Nucleus accumbens (tissue), 56 donors: Measurements from ENCODE around the gene ANAPC2.
A peak's percentile ranks its signal among the peaks of the same experiment; 100 is the strongest.

Experiments used
- DNase-seq, 56 donors: peaks; one replicate each; lab custom pipeline; 2025; lab: John Stamatoyannopoulos, UW

The ANAPC2 gene

DNA sequence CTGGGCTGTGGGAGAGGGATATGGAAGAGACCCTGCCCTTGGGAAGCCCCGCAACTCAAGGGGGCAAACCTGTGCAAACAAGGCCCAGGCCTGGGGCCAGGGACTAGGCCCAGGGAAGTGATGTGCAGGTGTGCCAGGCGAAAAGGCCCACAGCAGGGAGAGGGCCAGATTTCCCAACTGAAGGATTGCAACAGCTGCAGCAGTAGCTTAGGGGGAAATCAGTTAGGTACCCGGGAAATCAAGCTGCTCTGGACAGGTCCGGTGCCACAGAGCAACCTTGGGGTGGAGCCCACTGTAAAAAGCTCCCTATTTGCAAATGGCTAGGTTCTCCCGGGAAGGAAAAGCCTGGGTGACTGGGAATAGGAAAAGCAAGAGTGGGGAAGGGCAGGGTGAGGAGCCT lies 39.0 kb downstream of the ANAPC2 start:
- no peak for DNase-seq

GRCh38 chr9:137148661-137149060 lies 39.7 kb downstream of the ANAPC2 start:
- no peak for DNase-seq

DNA sequence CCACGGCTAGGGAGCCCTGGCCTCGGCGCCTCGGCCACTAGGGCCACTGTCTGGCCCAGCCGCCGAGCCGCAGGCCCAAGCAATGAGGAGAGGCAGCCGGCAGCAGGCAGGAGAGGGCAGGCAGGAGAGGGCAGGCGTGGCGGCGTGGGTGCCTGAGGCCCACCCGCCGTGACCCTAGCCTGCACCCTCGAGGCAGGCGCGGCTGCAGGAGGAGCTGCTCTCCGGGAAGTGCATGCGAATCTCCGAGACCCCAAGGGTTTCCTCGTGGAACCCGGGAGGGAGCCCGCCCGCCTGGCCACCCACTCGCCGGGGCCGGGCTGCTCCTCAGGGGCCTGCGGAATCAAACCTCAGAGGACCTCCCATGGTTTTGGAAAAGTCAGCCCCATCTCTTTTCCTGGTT lies 40.1 kb downstream of the ANAPC2 start:
- DNase-seq, result no peak

DNA sequence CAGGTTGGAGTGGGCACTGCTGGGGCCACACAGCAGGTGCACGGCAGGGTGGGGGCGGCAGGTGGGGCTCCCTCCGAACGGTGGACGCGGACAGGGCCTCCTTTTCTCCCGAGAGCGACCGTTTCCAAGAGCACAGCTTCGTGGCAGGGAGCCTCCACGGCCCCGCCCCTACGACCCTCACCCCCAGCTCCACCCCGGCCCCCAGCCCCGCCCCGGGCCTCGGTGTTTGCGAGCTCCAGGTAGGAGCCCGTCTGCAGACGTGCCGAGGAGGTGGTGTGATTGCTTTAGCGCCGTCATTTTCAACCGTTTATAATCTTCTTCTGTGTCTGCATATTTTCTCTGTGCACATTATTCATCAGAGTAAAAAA lies 40.6 kb downstream of the ANAPC2 start:
- DNase-seq, result no peak

DNA sequence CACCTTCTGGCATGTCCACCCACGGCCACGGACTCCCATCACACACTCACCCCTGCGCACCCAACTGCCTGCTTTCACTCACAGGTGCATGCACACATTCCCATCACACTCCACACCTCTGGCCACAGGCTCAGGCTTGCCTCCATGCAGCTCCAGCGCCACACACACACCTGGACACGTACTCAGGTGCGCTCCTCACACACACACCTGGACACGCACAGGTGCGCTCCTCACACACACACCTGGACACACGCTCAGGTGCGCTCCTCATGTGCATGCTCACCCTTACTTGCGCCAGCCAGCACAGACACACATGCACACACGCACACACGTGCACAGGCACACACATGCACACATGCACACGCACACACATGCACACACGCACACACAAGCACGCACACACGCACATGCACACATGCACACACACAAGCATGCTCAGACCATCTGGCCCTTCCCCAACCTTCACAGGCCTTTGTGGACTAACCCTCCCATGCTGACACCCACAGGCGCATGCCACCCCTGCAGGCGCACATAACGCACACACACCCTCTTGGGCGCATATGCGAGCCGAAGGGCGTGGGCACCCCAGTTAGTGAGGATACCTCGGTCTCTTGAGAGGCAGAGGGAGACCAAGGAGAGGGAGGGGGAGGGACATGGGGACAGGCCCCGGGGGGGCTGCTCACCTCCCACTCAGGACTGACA lies 41.1 kb downstream of the ANAPC2 start:
- DNase-seq, result no peak

DNA sequence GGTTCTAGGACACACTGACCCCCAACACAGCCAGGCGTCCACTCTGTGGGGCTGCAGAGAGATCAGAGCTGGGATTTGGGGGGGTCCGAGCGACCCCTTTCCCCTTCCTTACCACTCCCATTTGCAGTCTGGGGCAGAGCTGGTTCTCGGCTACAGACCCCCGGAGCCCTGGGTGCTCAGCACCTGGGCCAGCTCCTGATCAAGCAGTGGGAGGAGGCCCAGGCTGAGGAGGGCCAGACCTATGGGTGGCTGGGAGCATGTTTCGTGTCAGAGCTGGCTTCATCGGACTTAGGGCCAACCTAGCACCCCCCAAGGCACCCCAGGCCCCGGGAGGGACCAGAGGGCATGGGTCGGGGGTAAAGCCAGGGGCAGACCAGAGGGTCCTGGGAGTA lies 41.8 kb downstream of the ANAPC2 start:
- DNase-seq, result no peak

DNA sequence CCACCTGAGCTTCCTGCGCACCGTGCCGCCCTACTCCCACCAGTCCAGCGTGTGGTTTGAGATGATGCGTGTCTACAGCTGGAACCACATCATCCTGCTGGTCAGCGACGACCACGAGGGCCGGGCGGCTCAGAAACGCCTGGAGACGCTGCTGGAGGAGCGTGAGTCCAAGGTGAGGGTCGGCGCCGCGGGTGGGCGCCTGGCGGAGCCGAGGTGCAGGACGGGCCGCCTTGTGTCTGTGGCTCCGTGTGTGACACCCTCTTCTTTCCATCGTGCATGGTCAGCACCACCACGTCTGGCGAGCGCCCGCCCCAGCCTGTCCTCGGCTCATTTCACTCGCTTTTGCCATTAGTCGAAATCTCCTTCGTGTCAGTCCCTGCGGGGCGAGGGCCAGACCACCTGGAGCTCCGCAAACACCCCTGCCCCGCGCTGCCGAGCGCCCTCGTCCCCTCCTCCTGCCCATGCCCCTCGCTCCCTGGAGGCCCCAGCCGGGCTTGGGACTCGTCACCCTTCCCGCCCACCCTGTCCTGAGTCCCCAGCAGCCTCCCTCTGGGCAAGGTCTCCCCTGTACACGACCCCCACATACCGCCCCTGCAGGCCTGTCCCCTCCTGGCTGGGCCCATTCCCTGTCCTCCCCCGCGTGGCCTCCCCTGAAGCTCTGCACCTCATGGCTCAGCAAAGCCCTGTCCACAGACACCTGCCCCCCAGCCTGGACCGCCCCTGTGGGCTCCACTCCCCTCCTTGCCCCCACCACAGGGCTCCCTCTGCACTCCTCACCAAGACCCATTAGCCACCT lies 42.4 kb downstream of the ANAPC2 start:
- no peak for DNase-seq

DNA sequence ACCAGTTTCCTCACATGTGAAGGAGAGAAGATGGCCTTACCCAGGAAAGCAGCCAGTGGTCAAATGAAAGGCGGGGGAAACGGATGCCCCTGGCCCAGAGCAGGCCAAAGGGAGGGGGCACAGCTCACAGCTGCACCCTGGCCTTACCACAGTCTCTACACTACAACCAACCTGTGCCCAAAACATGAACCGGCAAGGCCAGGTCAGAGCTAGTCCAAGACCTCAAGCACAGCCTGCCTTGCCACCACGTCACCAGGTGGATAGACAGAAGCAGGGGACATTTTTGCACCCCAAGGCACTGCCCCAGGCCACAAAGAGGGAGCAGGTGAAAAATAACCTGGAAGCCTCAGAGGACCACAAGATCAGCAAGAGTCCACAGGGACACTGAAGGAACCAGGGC lies 44.9 kb downstream of the ANAPC2 start:
- DNase-seq, result no peak

- DNase-seq, result peak in 1 of 56 donors; percentile 32
These were observed 46.1 kb downstream of the ANAPC2 start for GRCh38 chr9:137141976-137142936.

DNA sequence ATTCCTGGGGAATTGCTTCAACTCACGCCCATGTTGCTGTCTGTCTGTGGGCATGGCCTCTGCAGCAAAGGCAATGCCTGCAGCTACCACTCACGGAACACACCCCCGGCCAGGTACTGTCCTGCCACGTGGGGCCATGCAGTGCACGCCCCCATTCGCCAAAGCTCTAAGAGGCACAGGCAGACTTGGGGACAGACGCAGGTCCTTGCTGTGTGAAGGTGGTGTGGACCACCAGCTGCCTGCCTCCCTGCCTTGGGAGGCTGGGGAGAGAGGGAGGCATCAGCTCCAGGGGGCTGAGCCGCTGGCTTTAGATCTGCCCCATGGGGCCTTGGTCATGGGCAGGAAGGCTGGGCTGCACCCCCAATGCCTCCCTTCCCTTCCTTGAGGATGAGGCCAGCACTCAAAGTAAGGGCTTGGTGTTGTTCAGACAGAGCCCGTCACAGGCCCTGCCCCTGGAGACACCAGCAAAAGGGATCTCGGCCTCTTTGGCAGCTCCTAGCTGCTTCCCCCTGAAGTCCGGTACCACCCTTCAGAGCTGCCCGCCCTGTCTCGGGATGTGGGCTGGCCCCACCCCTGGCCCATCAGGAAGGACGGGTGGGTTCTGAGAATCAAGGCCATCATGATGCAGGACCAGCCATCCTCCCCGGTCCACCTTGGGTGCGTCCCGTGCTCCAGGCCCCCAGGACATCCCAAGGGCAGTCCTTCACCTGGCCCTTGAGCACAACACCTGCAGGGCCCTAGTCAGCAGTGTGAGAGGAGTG lies 47.1 kb downstream of the ANAPC2 start:
- no peak for DNase-seq

DNA sequence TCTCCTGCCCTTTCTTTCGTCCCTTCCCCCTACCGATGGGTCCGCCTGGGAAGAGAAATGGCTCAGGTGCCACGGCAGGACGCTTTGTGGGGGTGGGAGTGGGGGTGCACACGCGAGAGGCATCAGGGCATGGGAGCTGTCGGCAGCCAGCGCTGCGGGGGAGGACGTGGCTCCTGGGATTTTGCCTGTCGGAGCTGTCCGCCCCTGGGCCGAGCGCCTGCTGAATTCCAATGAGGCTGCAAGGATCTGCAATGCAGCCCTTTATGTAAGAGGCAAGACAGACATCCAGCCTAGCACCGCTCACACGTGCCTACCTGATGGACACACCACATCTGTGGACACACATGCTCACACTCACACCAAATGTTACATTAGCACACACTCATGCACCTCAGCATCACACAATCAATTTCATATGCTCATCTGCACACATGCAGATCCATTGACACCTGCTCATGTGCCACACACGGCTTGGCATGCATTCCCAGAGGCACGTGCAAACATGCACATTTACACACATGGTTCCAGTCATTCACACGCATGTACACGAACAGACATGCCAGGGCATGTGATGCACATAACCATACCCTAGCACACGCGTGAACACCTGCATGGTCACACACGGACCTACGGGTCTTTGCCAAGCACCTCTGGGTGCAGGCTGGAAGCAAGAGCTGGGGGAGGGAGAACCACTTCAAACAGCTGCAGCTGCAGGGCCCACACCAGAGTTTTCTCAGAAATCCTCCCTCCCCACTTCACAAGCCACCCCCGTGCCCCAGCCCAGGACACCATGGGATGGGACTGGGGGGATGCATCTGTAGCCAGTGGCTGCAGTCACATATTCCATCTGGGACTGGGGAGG lies 48.0 kb downstream of the ANAPC2 start:
- peak in 34 of 56 donors; percentile 15 to 82 (median 42) for DNase-seq

DNA sequence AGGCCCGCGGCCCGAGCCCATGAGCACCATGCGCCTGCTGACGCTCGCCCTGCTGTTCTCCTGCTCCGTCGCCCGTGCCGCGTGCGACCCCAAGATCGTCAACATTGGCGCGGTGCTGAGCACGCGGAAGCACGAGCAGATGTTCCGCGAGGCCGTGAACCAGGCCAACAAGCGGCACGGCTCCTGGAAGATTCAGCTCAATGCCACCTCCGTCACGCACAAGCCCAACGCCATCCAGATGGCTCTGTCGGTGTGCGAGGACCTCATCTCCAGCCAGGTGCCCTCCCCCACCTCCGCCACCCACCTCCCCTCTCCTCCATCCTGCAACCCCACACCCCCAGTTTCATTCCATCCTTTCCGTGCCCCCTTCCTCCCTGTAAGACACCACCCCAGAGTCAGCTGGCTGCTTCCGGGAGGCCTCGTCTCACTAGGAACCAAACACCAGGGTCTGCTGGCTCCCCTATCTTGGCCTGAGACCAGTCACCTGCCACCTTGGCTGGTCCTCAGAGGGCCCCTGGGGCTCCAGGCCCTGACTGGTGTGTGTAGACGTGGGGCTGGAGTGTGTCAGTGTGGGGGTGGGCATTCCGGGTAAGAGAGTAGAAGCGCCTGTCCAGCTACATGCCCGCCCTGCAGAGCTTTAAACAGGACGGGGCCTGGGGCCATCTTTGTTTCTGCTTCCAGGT lies 48.8 kb downstream of the ANAPC2 start:
- DNase-seq, result no peak

- DNase-seq, result peak in 36 of 56 donors; percentile 21 to 85 (median 58)
These were observed 49.5 kb downstream of the ANAPC2 start, which contains the start of gene GRIN1 for GRCh38 chr9:137138722-137139467. GRIN1 (plus strand) TSS chr9:137139154; CDS start chr9:137139487, 333 bp downstream.

DNA sequence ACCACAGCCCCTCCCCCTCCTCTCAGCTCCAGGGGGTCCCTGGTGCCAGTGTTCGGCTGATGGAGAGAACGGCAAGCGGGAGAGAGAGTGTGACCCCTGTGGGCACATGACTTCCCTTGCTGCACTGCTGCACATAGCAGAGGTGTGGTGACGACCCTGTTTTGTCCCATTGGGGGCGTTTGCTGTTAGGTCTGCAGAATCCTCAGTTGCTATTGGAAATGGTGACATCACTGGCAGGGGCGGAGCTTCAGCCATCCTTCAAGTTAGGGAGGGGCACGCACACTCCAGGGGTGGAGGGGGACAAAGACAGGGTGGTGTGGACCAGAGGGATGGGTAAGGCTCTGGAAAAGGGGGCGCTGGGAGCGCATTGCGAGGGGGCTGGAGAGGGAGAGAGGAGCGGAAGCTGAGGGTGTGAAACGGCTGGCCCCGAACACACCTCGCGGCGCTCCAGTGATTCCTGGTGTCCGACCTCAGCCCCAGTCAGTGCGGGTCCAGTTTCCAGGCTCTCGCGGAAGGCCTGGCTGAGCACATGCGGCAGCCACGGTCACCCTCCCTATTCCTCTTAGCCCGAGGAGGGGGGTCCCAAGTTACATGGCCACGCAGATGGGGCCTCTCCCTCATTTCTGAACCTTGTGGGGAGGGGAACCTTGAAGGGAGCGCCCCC lies 50.2 kb downstream of the ANAPC2 start:
- peak in 40 of 56 donors; percentile 14 to 88 (median 60) for DNase-seq

GRCh38 chr9:137136881-137137607 lies 51.3 kb downstream of the ANAPC2 start:
- DNase-seq, result no peak

DNA sequence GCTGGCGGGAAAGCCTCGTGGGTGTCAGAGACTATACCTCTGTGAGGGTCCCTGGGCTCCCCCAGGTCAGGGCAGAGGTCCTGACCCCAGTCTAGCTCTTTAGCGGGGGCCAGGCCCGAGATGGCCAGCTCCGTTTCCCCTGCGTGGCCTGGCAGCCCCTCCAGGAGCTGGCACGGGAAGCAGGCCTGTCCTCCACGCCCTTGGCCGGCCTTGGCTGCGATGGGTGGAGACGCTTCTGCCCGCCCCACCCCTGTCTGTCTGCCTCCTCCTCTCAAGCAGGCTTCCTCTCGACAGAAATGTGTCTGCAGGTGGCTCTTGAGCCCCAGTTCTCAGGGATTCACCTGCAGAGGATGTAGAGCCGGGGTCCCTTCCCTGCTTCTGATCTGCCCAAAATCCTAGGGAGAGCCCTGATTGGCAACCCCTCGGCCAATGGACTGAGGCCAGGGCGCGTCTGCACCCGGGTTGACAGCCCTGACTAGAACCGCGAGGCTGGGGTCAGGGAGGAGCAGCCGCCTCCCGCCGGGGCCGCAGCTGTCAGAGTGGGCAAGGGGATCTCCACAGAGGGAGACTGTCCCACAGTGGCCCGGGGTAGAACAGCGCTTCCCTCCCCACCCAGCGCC lies 52.0 kb downstream of the ANAPC2 start:
- DNase-seq, result no peak
